Vagina (tissue), 2 donors: ENCODE results near the gene LRFN5.

Experiments used
- POLR2A ChIP-seq, 2 donors: fragments of 450-650 bp; IDR thresholded peaks; one replicate each; pipeline ENCODE4 v1.6.1; 2017; ENCODE audit warnings: antibody characterized with exemption in 2 of 2, mild to moderate bottlenecking in 2 of 2, moderate library complexity in 2 of 2
- POLR2AphosphoS5 ChIP-seq, 2 donors: sonication (generic); formaldehyde crosslinking; IDR thresholded peaks; one replicate each; pipeline ENCODE4 v1.9.0; 2017; ENCODE audit warnings: antibody characterized with exemption in 2 of 2, mild to moderate bottlenecking in 2 of 2, low read depth in 1 of 2; ENCODE audit not compliant: insufficient read depth in 1 of 2
- TF ChIP-seq, protein P1 (sequence below), 3 experiments: fragments of 450-650 bp in 2 of 3; fragments of 200-600 bp in 1 of 3; sonication (generic) in 1 of 3; IDR thresholded peaks; one replicate each; pipeline ENCODE4 v1.5.1; 2017 to 2019; ENCODE audit warnings: antibody characterized with exemption in 3 of 3, mild to moderate bottlenecking in 2 of 3, moderate library complexity in 2 of 3

GRCh38 chr14:41636492-41637392, 30.1 kb downstream of the LRFN5 start:
- no peak for TF ChIP-seq POLR2A (IDR thresholded peaks at IDR 0.05)
- TF ChIP-seq, protein P1, sequence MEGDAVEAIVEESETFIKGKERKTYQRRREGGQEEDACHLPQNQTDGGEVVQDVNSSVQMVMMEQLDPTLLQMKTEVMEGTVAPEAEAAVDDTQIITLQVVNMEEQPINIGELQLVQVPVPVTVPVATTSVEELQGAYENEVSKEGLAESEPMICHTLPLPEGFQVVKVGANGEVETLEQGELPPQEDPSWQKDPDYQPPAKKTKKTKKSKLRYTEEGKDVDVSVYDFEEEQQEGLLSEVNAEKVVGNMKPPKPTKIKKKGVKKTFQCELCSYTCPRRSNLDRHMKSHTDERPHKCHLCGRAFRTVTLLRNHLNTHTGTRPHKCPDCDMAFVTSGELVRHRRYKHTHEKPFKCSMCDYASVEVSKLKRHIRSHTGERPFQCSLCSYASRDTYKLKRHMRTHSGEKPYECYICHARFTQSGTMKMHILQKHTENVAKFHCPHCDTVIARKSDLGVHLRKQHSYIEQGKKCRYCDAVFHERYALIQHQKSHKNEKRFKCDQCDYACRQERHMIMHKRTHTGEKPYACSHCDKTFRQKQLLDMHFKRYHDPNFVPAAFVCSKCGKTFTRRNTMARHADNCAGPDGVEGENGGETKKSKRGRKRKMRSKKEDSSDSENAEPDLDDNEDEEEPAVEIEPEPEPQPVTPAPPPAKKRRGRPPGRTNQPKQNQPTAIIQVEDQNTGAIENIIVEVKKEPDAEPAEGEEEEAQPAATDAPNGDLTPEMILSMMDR (IDR thresholded peaks at IDR 0.05): no peak
- no peak for TF ChIP-seq POLR2AphosphoS5 (IDR thresholded peaks at IDR 0.05; ENCODE audit: insufficient read depth in 1 of 2, low read depth in 1 of 2)
